OCI-LY1 (cell line): ENCODE measurements around the gene CD3D.

Experiments used
- H2AFZ ChIP-seq: fragments of 200-600 bp; sonication (generic), shearing (Covaris generic); 2 replicates; pipeline ENCODE4 v1.6.0; 2014; ENCODE audit warnings: antibody characterized with exemption, mild to moderate bottlenecking, low read length
- H3F3A ChIP-seq: fragments of 200-600 bp; sonication (generic), shearing (Covaris generic); 2 replicates; pipeline ENCODE4 v1.6.0; 2014; ENCODE audit warnings: mild to moderate bottlenecking, antibody characterized with exemption, low read length, moderate library complexity; ENCODE audit not compliant: insufficient read depth
- H3K27ac ChIP-seq: fragments of 200-600 bp; sonication (generic); 2 replicates; pipeline ENCODE4 v1.5.1; 2014; ENCODE audit warnings: low read length, mixed run types, mild to moderate bottlenecking, low read depth; ENCODE audit not compliant: poor library complexity, severe bottlenecking
- H3K27me3 ChIP-seq: fragments of 200-600 bp; sonication (generic); 2 replicates; pipeline ENCODE4 v1.6.0; 2014; ENCODE audit warnings: antibody characterized with exemption, mild to moderate bottlenecking, low read length, moderate library complexity; ENCODE audit not compliant: insufficient read depth
- H3K36me3 ChIP-seq: fragments of 200-600 bp; sonication (generic); 2 replicates; pipeline ENCODE4 v1.6.1; 2014; ENCODE audit warnings: mild to moderate bottlenecking, antibody characterized with exemption, low read length, moderate library complexity, mixed read lengths; ENCODE audit not compliant: insufficient read depth
- H3K4me1 ChIP-seq: fragments of 200-600 bp; sonication (generic); 2 replicates; pipeline ENCODE4 v1.5.1; 2014; ENCODE audit warnings: mild to moderate bottlenecking, low read length, moderate library complexity; ENCODE audit not compliant: insufficient read depth, severe bottlenecking
- H3K4me2 ChIP-seq: fragments of 200-600 bp; sonication (generic), shearing (Covaris generic); 2 replicates; pipeline ENCODE4 v1.6.1; 2014; ENCODE audit warnings: low read length
- H3K4me3 ChIP-seq: fragments of 200-600 bp; sonication (generic); 2 replicates; pipeline ENCODE4 v1.5.1; 2014; ENCODE audit warnings: low read length, low read depth, mild to moderate bottlenecking, mixed read lengths; ENCODE audit not compliant: poor library complexity, severe bottlenecking
- H3K79me2 ChIP-seq: fragments of 200-600 bp; shearing (Covaris generic); 2 replicates; pipeline ENCODE4 v1.6.1; 2016; ENCODE audit warnings: mixed run types, low read length, mixed read lengths; ENCODE audit not compliant: insufficient read depth
- H3K9ac ChIP-seq: fragments of 200-600 bp; sonication (generic), shearing (Covaris generic); 2 replicates; pipeline ENCODE4 v1.6.1; 2014; ENCODE audit warnings: mild to moderate bottlenecking, low read length, mixed read lengths
- H3K9me2 ChIP-seq: fragments of 200-600 bp; sonication (generic), shearing (Covaris generic); 2 replicates; pipeline ENCODE4 v1.6.1; 2014; ENCODE audit warnings: low read depth, mild to moderate bottlenecking, low read length, mixed read lengths
- H3K9me3 ChIP-seq: fragments of 200-600 bp; shearing (Covaris generic); 2 replicates; pipeline ENCODE4 v1.6.1; 2014; ENCODE audit warnings: low read length, mixed read lengths
- H4K20me1 ChIP-seq: fragments of 200-600 bp; sonication (generic), shearing (Covaris generic); 2 replicates; pipeline ENCODE4 v1.6.0; 2016; ENCODE audit warnings: mild to moderate bottlenecking, low read length; ENCODE audit not compliant: insufficient read depth
- EZH2 ChIP-seq: fragments of 200-600 bp; sonication (generic), shearing (Covaris generic); IDR thresholded peaks from 2 replicates; pipeline ENCODE4 v1.8.0; 2017; ENCODE audit warnings: borderline replicate concordance, mixed run types, mild to moderate bottlenecking, antibody characterized with exemption, low read length, moderate library complexity, mixed read lengths
- TF ChIP-seq, protein P1 (sequence below): fragments of 200-600 bp; sonication (generic), shearing (Covaris generic); IDR thresholded peaks from 2 replicates; pipeline ENCODE4 v1.5.1; 2017; ENCODE audit warnings: mild to moderate bottlenecking, antibody characterized with exemption, low read length, moderate library complexity, mixed read lengths

The CD3D gene

GRCh38 chr11:118349475-118349874 is 7.0 kb upstream of the CD3D start:
- H4K20me1 ChIP-seq: no peaks in the 10 kb centered on the region
- no peak for TF ChIP-seq EZH2
- TF ChIP-seq, protein P1, sequence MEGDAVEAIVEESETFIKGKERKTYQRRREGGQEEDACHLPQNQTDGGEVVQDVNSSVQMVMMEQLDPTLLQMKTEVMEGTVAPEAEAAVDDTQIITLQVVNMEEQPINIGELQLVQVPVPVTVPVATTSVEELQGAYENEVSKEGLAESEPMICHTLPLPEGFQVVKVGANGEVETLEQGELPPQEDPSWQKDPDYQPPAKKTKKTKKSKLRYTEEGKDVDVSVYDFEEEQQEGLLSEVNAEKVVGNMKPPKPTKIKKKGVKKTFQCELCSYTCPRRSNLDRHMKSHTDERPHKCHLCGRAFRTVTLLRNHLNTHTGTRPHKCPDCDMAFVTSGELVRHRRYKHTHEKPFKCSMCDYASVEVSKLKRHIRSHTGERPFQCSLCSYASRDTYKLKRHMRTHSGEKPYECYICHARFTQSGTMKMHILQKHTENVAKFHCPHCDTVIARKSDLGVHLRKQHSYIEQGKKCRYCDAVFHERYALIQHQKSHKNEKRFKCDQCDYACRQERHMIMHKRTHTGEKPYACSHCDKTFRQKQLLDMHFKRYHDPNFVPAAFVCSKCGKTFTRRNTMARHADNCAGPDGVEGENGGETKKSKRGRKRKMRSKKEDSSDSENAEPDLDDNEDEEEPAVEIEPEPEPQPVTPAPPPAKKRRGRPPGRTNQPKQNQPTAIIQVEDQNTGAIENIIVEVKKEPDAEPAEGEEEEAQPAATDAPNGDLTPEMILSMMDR: no peak
- no peaks in the 10 kb centered on the region for H3K9me3 ChIP-seq
- no peaks in the 10 kb centered on the region for H3K27me3 ChIP-seq
- H3K9me2 ChIP-seq: no peaks in the 10 kb centered on the region
- no peaks in the 10 kb centered on the region for H3K79me2 ChIP-seq
- H2AFZ ChIP-seq: no peak overlapping the region
- no peaks in the 10 kb centered on the region for H3F3A ChIP-seq
- no peak overlapping the region for H3K27ac ChIP-seq
- no peak overlapping the region for H3K4me2 ChIP-seq
- no peak overlapping the region for H3K4me3 ChIP-seq
- H3K9ac ChIP-seq: no peak overlapping the region
- H3K36me3 ChIP-seq: no peaks in the 10 kb centered on the region
- H3K4me1 ChIP-seq: no peaks in the 10 kb centered on the region

DNA sequence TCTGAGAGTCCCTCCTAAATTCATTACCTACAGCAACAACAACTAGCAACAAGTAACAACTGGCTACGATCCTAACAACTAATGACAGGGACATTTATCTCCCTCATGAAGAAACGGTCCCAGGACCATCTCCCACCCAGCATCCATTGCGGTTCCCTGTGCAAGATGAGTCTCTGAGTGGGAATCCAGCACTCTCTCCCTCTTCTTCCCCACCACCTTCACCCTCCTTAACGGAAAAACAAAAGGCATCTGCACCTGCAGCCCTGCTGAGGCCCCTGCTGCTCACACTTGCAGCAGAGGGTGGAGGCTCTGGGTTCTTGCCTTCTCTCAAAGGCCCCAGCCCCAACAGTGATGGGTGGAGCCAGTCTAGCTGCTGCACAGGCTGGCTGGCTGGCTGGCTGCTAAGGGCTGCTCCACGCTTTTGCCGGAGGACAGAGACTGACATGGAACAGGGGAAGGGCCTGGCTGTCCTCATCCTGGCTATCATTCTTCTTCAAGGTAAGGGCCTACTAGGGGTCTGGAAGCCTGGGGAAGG is 1.5 kb upstream of the CD3D start, which contains the start of gene CD3G:
CD3G (plus strand) TSS at position 364 of the 535 bp plus-strand sequence; CDS start at position 444, 80 bp downstream.
- H3K36me3 ChIP-seq: no peaks in the 10 kb centered on the region
- no peaks in the 10 kb centered on the region for H3K27me3 ChIP-seq
- H3K4me3 ChIP-seq: peak within 1 kb of the TSS; percentile 46
- H3K79me2 ChIP-seq: no peaks in the 10 kb centered on the region
- TF ChIP-seq, protein P1: no peak
- TF ChIP-seq EZH2: no peak
- H3K4me1 ChIP-seq: peaks cover 50% of the 10 kb centered on the region
- H3K9me3 ChIP-seq: no peaks in the 10 kb centered on the region
- 0 out of 2 replicates have a peak within 1 kb of the TSS, but pooled peaks have one; percentile 11 for H3K4me2 ChIP-seq
- no peaks in the 10 kb centered on the region for H3K9me2 ChIP-seq
- no peak within 1 kb of the TSS for H2AFZ ChIP-seq
- peak within 1 kb of the TSS; percentile 41; the same call in 1 of the 2 replicates for H3K9ac ChIP-seq
- no peaks in the 10 kb centered on the region for H4K20me1 ChIP-seq
- no peaks in the 10 kb centered on the region for H3F3A ChIP-seq
- H3K27ac ChIP-seq: peak within 1 kb of the TSS; percentile 75

DNA sequence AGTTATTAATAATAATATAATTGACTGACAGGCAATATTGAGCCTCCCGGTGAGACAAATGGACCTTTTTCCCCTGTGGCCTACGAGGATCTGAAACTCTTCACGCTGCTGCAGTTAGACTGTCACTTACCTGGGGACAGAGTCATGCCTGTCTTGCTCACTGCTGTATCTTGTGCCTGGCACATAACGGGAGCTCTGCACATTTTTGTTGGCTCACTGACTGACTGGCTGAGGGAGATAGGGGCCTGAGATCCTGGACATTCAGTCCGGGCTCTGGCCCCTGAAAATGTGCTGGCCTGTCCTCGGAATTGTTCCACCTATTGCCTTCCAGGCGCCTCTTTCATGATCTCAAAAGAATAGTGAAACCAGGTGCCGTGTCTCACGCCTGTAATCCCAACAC is 743 bp upstream of the CD3D start:
- Histone ChIP-seq H3K4me2 (no peak overlapping the region), H3K79me2 (no peaks in the 10 kb centered on the region), H3K9me2 (no peaks in the 10 kb centered on the region), H3K9me3 (no peaks in the 10 kb centered on the region), H3K4me1 (peaks cover 58% of the 10 kb centered on the region), H3K27ac (peak overlapping the region; percentile 75), H2AFZ (no peak overlapping the region), H3K27me3 (no peaks in the 10 kb centered on the region), H4K20me1 (no peaks in the 10 kb centered on the region), H3K9ac (no peak overlapping the region), H3K36me3 (no peaks in the 10 kb centered on the region), H3K4me3 (no peak overlapping the region), H3F3A (no peaks in the 10 kb centered on the region)
- TF ChIP-seq, protein P1: no peak
- no peak for TF ChIP-seq EZH2
